NCI-H128 (cell line): ENCODE measurements around the gene FOXS1.

ENCODE experiments used
- DNase-seq: peaks from one replicate; lab custom pipeline; 2025; ENCODE audit not compliant: unreplicated experiment; lab: John Stamatoyannopoulos, UW

FOXS1 gene

DNA sequence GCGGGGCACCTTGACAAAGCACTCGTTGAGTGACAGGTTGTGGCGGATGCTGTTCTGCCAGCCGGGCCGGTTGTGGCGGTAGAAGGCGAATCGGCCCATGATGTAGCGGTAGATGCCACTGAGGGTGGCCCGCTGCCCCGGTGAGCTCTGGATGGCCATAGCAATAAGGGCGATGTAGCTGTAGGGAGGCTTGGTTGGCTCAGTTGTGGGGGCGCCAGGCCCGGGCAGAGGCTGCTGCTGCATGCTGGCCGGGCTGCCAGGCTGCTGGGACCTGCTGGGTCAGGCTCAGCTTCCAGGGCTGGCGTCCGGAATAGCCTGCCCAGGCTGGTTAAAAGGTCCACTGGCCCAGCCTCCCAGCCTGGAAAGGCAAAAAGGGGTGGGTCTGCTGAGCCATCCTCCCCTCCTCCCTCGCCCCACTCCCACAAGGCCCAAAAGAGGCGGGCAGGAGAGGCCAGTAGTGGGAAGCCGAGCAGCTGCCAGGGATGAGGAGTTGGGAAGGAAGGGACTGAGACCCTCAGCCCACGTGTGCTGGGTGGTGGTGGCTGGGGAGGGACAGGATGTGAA, at the start of gene FOXS1:
Gene FOXS1 (minus strand): TSS at position 305 of the 564 bp plus-strand sequence. CDS start 62 bp downstream, at position 243.
- DNase-seq: no peak

DNA sequence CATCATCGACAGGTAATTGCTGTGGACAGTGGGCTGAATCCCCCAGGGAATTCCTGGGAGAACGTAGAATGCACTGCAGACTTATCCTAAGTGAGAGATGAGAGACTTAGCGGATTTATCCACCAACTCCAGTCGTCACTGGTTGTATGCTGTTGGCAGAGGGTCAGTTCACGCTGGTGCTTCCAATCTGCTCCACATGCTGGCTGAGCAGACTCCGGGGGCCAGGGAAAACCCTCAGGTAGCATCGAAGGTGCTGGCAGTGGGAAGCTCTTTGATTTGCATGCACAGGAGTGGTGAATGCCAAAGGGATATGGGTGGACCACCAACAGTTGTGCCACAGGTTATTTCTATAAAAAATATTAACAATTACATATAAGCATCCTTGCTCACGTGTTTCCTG, 45.2 kb upstream of the FOXS1 start:
- no peak for DNase-seq

DNA sequence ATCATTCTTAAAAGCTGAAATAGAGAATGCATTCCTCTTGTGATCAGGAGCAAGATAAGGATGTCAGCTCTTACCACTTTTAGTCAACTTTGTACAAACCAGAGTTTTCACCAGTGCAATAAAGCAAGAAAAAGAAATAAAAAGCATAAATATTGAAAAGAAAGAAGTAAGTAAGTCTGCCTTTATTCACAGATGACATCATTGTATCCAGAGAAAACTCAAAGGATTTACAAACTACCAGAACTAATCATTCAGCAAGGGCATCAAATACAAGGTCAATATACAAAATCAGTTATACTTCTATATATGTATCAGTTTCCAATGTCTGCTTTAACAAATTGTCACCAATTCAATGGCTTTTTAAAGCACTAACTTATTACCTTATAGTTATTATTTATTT, 38.4 kb upstream of the FOXS1 start:
- no peak for DNase-seq

DNA sequence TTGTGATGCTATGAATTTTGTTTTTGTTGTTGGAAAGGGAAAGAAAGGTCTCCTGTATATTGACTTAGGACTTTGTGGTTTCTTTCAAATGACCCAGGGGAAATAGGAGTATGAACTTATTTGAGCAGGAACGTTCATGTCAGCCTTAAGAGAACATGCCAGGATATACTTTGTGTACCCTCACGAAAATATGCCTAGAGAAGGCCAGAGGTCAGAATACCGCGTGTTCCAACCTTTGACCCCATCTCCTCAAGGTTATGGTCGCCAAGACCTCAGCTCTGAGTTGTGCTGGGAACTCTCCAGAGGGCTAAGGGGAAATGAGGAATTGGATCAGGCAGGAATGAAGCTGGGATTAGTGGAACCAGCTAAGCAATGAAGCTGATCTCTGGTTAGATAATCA, 36.5 kb upstream of the FOXS1 start:
- no peak for DNase-seq

DNA sequence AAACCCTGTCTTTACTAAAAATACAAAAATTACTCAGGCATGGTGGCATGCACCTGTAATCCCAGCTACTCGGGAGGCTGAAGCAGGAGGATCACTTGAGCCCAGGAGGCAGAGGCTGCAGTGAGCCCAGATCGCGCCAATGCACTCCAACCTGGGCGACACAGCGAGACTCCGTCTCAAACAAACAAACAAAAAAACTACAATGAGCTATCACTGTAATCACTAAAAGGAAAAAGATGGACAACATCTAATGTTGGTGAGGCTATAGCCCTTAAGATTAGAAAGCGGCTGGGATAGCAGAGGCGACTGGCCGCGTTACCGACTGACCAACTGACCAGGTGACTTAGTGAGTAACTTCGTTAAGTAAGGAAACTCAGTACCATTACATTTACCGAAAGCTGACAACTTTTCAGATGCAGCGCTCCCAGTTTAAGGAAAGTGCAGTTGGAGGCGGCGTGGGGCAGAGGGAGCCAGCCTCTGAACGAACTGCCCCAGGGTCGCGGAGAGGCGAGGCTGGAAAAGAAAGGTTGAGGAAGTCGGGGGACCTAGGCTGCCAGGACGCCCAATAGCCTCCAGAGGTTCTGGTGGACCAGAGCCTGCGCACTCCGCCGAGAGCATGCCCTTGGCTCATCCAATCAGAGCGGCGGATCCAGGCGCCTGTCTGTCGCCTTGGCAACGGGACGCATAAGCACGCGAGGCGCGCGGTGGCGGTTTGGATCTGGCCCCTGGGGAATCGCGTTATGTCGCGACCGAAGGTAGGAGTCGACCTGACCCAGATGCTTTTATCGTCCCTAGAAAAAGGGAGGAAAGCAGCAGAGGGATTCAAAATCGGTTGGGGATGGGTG, 34.0 kb upstream of the FOXS1 start:
- peak; percentile 84 for DNase-seq

DNA sequence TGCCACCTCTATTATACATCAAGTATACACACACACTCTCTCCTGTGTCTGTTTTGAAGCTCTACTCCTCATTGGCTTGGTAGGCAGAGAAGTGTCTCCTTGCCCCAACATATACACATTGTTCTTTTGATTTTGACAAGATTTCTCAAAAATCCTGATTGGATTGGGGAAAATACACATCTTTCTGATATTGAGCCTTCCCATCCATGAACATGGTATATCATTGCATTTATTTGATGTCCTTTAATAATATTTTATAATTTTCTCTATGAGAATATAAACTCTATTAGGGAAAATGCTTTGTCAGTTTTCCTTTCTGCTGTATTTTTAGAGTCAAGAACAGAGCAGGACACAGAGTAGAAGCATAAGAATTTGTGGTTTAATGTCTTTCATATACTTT, 32.3 kb upstream of the FOXS1 start:
- no peak for DNase-seq

DNA sequence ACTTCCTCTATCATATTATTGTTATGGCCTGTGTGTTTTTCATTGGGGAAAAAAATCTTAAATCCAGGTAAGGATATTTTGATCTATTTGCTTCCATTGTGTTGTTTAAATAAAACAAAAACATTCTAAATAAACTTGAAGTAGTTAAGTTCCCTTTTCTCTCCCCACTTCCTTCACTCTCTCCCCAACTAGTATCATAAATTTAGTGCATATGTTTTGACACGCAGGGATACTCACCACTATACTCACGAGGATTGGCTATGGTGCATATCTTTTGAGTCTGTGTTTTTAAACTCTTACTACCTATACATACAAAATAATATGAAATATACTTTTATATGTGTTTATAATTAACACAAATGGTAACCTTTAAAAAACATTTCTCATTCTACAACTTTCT, 30.3 kb upstream of the FOXS1 start:
- DNase-seq: no peak

DNA sequence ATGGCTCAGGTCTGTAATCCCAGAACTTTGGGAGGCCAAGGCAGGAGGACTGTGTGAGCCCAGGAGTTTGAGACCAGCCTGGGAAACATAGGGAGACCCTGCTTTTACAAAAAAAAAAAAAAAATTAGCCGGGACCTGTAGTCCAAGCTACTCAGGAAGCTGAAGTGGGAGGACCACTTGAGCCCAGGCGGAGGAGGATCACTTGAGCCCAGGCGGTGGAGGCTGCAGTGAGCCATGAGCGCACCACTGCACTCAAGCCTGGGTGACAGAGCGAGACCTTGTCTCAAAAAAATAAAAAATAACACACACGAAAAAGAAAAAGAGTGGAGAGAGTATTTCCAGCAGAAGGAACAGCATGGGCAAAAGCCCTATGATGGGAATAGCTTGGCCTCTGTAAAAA, 27.0 kb upstream of the FOXS1 start:
- DNase-seq: no peak

DNA sequence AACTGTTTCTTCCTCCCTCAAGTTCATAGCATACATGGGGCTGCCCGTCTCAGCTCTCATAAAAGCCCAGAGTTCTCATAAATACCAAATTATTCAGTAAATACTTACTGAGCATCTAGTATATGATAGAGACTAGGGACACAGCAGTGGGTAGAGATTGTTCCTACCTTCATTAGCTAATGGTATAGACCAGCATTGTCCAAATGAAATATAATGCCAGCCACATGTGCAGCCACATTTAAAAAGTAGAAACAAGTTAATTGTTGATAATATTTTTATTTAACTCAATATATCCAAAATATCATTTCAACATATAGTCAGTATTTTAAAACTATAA, 26.2 kb upstream of the FOXS1 start:
- DNase-seq: no peak

DNA sequence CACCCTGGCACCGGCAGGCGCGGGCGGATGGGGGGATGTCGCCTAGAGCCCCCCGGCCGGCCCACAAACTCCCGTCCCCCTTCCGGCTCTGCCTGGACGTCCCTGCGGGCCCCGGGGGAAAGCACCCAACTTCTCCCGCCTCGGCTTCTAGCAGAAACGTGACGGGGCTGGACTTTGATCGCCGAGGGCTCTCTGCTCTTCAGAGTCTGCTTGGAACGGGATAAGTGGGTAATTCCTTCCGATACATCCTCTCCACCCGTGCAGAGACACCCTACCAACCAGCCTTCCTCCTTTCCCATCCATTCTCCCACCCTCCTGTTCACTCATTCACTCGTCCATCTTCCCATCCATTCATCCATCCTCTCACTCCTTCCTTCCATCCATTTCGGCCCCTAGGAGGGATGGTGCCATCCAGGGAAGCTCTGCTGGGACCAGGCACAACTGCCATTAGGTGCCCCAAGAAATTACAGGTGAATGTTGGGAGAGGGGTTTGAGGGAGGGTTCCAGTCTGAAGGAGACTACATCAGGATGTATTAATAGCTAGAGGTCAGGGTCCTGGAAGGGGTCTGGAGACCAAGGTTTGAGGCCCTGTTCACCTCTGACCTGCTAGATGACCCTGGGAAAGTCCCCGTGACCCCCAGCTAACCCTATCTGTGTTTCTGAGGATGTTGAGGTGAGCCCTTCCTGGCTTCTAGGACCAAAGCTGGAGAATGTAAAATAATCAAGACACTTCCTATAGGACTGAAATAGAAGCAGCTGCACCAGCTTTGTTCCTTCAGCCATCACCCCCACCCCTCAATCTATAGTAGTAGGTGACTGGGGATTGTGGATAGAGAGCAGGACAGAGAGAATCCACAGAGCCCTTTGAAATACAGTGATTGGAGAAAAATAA, 25.6 kb upstream of the FOXS1 start:
- DNase-seq: no peak

DNA sequence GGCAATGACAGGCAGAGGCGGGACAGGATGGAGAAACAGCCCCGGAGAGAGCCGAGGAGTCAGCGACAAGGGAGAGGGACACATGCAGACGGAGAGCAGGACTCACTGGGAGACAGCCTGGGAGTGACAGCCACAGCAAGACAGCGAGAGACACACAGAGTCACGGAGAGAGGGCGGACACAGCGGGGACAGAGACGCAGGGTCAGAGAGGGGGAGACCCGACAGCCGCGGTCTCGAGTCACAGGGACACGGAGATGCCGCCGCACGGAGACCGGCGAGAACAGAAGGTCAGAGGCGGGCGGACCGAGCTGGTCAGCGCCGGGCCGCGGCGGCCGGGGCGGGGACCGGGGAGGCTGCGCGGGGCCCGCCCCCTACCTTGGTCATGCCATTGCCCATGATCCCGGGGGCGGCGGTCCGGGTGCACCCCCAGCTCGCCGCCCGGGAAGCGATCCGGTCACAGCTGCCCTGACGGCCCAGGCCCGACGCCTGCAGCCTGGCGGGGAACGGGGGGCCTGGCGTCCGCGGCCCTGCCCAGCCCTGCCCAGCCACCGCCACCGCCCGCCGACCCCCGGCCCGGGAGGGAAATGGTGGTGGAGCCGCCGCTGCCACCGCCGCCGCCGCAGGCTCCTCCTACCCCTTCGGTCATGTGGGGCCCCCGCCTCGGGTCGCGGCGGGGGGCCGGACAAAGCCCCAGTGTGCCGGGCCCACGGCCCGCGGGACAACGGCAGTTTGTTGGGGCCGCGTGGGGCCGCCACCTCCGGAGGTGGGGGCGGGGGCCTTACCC, 24.7 kb upstream of the FOXS1 start, which contains the start of the genes DUSP15 and TTLL9:
Gene DUSP15 (minus strand): TSS at position 586 of the 784 bp plus-strand sequence. CDS start 190 bp downstream, at position 396.
Gene TTLL9 (plus strand): TSS at position 693 of the 784 bp plus-strand sequence. CDS start 493 bp downstream, outside the sequence.
- no peak for DNase-seq

DNA sequence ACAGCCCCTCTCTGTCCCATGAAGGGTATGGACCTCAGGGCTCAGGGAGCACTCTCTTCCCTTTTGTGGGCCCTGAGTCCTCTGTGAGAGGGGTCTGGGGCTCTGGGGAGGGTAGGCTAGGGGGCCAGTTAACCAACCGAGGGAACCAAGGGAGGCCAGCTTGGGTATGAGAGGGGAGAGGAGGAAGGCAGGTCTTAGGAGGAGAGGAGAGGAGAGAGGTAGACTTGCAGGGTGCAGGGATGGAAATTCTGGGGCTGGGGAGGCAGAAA, 24.2 kb upstream of the FOXS1 start:
- no peak for DNase-seq

DNA sequence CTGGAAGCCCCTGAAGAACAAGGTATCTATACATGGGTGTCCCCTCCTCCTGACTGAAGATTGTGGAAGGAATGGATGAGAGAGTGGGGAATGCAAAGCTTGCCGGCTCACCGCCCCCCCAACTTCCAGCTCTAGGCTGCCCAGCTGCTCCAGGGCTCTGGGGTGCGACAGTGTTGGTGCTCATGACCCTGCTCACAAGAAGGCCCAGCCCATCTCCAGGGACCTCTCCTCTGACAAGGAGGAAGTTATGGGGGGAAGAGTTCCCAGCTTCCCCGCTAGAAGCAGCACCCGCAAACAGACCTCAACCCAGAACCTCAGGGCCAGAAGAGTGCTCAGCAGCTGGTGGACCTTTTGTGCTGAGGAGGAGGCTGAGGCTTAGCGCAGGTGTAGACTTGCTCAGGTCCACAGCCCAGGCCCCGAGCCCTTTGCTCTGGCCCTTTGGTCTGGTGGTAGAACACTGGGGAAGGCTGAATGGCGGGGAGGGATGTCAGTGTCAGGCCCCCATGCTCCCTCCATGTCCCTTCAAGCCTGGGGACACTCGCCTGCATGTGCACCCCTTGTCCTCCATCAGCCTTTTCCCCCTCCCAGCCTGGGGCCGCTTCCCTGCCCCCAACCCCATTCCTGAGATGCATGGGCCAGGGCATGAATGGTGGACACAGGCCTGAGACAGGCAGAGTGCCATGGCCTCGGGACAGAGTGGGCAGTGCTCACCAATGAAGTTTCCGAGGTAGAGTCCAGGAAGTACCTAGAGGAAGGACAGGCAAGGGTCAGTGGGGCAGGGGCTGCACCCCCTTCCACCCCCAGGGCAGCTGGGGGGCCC, 23.7 kb upstream of the FOXS1 start:
- DNase-seq: no peak

DNA sequence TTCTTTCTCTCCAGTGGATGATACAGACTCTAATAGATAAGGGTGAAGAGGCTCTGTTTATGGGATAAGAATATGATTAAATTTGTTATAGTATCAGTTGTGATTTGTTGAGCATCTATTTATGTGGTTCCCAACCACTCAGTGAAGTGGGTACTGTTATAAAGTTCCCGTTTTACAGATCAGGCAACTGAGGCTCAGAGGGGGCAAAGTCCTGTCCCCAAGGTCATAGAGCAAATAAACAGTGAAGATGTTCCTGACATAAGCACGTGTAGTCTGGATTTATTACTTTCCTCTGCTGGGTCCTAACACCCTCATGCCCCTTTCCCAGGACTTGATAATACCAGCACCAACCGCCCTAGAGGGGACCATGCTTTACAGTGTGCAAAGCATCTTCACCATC, 20.8 kb upstream of the FOXS1 start:
- no peak for DNase-seq

DNA sequence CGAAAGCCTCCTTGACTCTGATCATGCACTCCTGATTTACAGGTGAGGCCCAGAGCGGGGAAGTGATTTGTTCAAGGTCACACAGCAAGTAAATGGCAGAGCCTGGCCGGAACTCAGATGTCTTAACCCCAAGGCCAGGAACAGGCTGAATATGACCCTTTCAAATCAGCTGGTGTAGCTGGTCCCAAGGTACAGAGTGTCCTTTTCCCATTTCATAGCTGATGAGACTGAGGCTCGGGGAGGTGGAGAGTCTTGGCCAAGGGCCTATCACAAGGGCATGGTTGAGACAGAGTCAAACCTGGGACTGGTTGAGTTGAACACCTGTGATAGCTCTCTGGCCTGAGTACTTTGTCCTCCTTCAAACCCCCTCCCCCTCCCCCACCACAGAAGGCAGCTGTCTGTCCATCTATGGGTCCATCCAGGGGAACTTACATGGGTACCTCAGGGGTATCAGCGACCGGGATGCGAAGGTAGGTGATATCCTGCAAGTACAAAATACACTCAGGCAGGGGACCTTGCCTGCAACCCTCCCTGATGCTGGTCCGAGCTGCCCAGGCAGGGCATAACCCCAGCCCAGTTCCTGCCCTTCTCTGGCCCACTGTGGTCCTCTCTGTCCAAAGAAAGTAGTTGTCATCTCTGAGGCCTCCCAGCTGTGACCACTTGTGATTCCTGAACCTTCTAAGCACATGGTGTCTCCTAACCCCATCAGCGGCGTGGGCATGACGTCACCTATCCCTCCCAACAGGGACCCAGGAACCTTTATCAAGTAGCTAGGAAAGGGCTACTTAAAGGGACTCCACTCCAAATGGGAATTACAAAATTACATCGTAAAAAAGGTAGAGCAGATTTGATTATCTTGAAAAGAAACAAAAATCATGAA, 19.4 kb upstream of the FOXS1 start:
- no peak for DNase-seq

DNA sequence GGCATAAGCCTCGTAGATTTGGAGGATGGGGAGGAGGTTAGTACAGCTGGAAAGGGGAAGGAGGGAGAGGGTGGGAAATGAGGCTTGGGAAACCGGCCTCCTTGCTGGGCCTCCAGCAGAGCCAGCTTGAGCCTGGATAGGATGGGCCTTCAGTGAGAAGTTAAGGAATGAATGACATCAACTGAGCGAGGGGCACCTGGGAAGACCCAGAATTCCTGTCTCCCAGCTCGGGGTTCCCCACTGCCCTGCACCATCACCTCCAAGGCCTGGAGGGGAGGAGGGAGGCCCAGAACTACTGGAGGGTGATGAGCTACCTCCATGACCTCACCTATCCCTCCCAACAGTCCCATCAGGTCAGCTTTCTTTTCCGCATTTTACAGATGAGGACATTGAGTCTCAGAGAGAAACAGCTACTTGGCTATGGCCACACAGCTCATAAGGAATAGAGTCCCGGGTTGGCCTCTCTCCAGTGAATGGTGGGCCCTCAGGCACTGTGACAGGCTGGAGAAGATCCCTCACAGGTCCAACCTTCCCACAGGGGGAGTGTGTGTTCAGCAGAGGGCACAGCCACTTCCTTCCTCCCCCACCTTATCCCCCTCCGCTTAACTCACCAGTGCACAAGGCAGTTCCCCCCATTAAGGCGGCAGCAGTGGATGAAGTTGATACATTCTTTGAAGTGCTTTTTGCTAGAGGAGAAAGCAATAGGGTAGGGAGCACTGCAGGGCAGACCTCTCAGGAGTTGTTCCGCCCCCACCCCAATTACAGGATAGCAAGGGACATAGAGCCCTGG, 18.1 kb upstream of the FOXS1 start:
- DNase-seq: no peak

DNA sequence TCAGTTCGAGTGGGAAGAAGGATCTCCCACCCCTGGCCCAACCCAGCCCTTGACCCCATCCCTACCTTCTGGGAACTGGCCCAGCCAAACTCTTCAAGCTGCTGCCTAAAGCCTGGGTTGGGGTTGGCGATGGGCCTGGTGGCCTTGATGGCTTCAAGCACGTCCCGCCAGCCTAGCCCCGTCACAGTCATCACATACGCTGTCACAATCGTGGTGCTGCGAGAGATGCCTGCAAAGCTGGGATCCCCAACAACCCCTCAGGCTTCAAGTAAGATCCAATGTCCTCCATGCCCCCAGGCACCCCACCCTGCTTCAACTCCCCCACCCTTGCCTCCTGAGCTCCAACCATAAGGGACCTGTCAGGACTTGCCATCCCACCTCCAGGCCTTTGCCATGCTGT, 17.1 kb upstream of the FOXS1 start:
- no peak for DNase-seq

DNA sequence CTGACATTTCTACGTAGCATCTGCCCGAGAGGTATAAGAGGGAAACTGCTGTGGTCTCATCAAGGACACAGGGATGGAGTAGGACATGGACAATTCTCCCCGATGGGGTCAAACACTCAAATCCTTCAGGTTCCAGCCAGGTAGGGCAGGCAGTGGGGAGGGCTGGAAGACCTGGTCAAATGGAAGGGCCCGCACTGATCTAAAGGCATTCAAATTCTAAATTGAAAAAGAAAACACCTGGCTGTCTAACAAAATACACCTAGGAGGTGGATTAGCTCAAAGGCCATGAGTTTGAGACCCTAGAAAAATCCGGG, 16.7 kb upstream of the FOXS1 start:
- no peak for DNase-seq
